Measurements from ENCODE around the gene SPIC. TPM values are rescaled to one million over a fixed set of nuclear protein-coding genes. Genes with fewer than 3 reads are reported as not detected.
A peak's percentile ranks its signal among the peaks of the same experiment; 100 is the strongest.

The SPIC gene
- total RNA-seq, 2 experiments from 2014 or later: not detected

- ATAC-seq (no peak), DNase-seq (no peak)
- ChIA-PET POLR2A (no interaction called here), CTCF (no interaction called here)
- Mint-ChIP-seq H3K9me3 (ENCODE audit: insufficient read depth) (no peaks in the 10 kb centered on the region), H3K36me3 (ENCODE audit: low read depth) (no peaks in the 10 kb centered on the region), H3K27ac (no peak overlapping the region), H3K4me1 (ENCODE audit: low read depth) (no peaks in the 10 kb centered on the region), H3K4me3 (no peak overlapping the region), H3K27me3 (ENCODE audit: low read depth) (peaks cover 3% of the 10 kb centered on the region)
Measured at GRCh38 chr12:101480849-101481248, 5.7 kb downstream of the SPIC start.

GRCh38 chr12:101485021-101485420 is 9.9 kb downstream of the SPIC start:
- DNase-seq (no peak), ATAC-seq (no peak)
- Mint-ChIP-seq H3K27ac (no peak overlapping the region), H3K9me3 (ENCODE audit: insufficient read depth) (no peaks in the 10 kb centered on the region), H3K36me3 (ENCODE audit: low read depth) (no peaks in the 10 kb centered on the region), H3K4me1 (ENCODE audit: low read depth) (no peaks in the 10 kb centered on the region), H3K27me3 (ENCODE audit: low read depth) (peaks cover 14% of the 10 kb centered on the region), H3K4me3 (no peak overlapping the region)
- POLR2A ChIA-PET: interaction anchor here (0.6 kb wide), 1 partner anchor 285 kb away, joined by 3 read pairs; no protein-coding TSS in a partner anchor
- CTCF ChIA-PET: no interaction called here

- DNase-seq (no peak), ATAC-seq (no peak)
- Mint-ChIP-seq H3K9me3 (ENCODE audit: insufficient read depth) (no peaks in the 10 kb centered on the region), H3K27me3 (ENCODE audit: low read depth) (peaks cover 14% of the 10 kb centered on the region), H3K36me3 (ENCODE audit: low read depth) (no peaks in the 10 kb centered on the region), H3K4me1 (ENCODE audit: low read depth) (no peaks in the 10 kb centered on the region), H3K4me3 (no peak overlapping the region), H3K27ac (no peak overlapping the region)
- ChIA-PET POLR2A (no interaction called here), CTCF (no interaction called here)
Measured at GRCh38 chr12:101488469-101488868, 13.3 kb downstream of the SPIC start.

- no peak overlapping the region for H3K27ac Mint-ChIP-seq
- no peak for ATAC-seq
- ChIA-PET POLR2A (no interaction called here), CTCF (interaction anchor here (1.0 kb wide), 1 partner anchor 269 kb away, joined by 3 read pairs; no protein-coding TSS in a partner anchor)
- H3K4me3 Mint-ChIP-seq: no peak overlapping the region
- H3K9me3 Mint-ChIP-seq (ENCODE audit: insufficient read depth): no peaks in the 10 kb centered on the region
- no peaks in the 10 kb centered on the region for H3K4me1 Mint-ChIP-seq (ENCODE audit: low read depth)
- H3K27me3 Mint-ChIP-seq (ENCODE audit: low read depth): peaks cover 14% of the 10 kb centered on the region
- H3K36me3 Mint-ChIP-seq (ENCODE audit: low read depth): no peaks in the 10 kb centered on the region
- DNase-seq: peak; percentile 24
Measured at GRCh38 chr12:101490286-101490920, 15.3 kb downstream of the SPIC start.

GRCh38 chr12:101491329-101491728 is 16.2 kb downstream of the SPIC start:
- no peak for DNase-seq
- CTCF ChIA-PET: no interaction called here

GRCh38 chr12:101493556-101493955 is 18.4 kb downstream of the SPIC start:
- no peak for DNase-seq
- Mint-ChIP-seq H3K4me1 (ENCODE audit: low read depth) (no peaks in the 10 kb centered on the region), H3K4me3 (no peak overlapping the region), H3K27ac (no peak overlapping the region), H3K9me3 (ENCODE audit: insufficient read depth) (no peaks in the 10 kb centered on the region), H3K36me3 (ENCODE audit: low read depth) (no peaks in the 10 kb centered on the region), H3K27me3 (ENCODE audit: low read depth) (peaks cover 7% of the 10 kb centered on the region)
- ATAC-seq: no peak
- CTCF ChIA-PET: no interaction called here
- POLR2A ChIA-PET: no interaction called here

More at GRCh38 chr12:101491329-101491728, 16.2 kb downstream of the SPIC start:
- POLR2A ChIA-PET: no interaction called here
- Mint-ChIP-seq H3K4me3 (no peak overlapping the region), H3K27me3 (ENCODE audit: low read depth) (peaks cover 8% of the 10 kb centered on the region), H3K4me1 (ENCODE audit: low read depth) (no peaks in the 10 kb centered on the region), H3K36me3 (ENCODE audit: low read depth) (no peaks in the 10 kb centered on the region), H3K9me3 (ENCODE audit: insufficient read depth) (no peaks in the 10 kb centered on the region), H3K27ac (no peak overlapping the region)
- no peak for ATAC-seq

- DNase-seq (no peak), ATAC-seq (no peak)
- Mint-ChIP-seq H3K4me1 (ENCODE audit: low read depth) (no peaks in the 10 kb centered on the region), H3K4me3 (no peak overlapping the region), H3K27me3 (ENCODE audit: low read depth) (peaks cover 4% of the 10 kb centered on the region), H3K9me3 (ENCODE audit: insufficient read depth) (no peaks in the 10 kb centered on the region), H3K27ac (no peak overlapping the region), H3K36me3 (ENCODE audit: low read depth) (no peaks in the 10 kb centered on the region)
- CTCF ChIA-PET: no interaction called here
- POLR2A ChIA-PET: no interaction called here
Measured at GRCh38 chr12:101498252-101498651, 23.1 kb downstream of the SPIC start.

- peaks cover 4% of the 10 kb centered on the region for H3K27me3 Mint-ChIP-seq (ENCODE audit: low read depth)
- ATAC-seq (no peak), DNase-seq (no peak)
- POLR2A ChIA-PET: no interaction called here
- H3K4me3 Mint-ChIP-seq: no peak overlapping the region
- CTCF ChIA-PET: no interaction called here
- no peak overlapping the region for H3K27ac Mint-ChIP-seq
- no peaks in the 10 kb centered on the region for H3K9me3 Mint-ChIP-seq (ENCODE audit: insufficient read depth)
- no peaks in the 10 kb centered on the region for H3K36me3 Mint-ChIP-seq (ENCODE audit: low read depth)
- H3K4me1 Mint-ChIP-seq (ENCODE audit: low read depth): no peaks in the 10 kb centered on the region
Measured at GRCh38 chr12:101501410-101501995, 26.4 kb downstream of the SPIC start.

- no peaks in the 10 kb centered on the region for H3K9me3 Mint-ChIP-seq (ENCODE audit: insufficient read depth)
- H3K4me1 Mint-ChIP-seq (ENCODE audit: low read depth): no peaks in the 10 kb centered on the region
- DNase-seq (no peak), ATAC-seq (no peak)
- H3K27me3 Mint-ChIP-seq (ENCODE audit: low read depth): peaks cover 5% of the 10 kb centered on the region
- no peak overlapping the region for H3K4me3 Mint-ChIP-seq
- H3K36me3 Mint-ChIP-seq (ENCODE audit: low read depth): no peaks in the 10 kb centered on the region
- H3K27ac Mint-ChIP-seq: no peak overlapping the region
- ChIA-PET CTCF (no interaction called here), POLR2A (no interaction called here)
Measured at GRCh38 chr12:101521136-101521535, 46.0 kb downstream of the SPIC start.

GRCh38 chr12:101527682-101528081 is 52.5 kb downstream of the SPIC start:
- no peak for ATAC-seq
- no peaks in the 10 kb centered on the region for H3K9me3 Mint-ChIP-seq (ENCODE audit: insufficient read depth)
- no peak for DNase-seq
- H3K36me3 Mint-ChIP-seq (ENCODE audit: low read depth): no peaks in the 10 kb centered on the region
- no peak overlapping the region for H3K4me3 Mint-ChIP-seq
- H3K4me1 Mint-ChIP-seq (ENCODE audit: low read depth): no peaks in the 10 kb centered on the region
- peaks cover 3% of the 10 kb centered on the region for H3K27me3 Mint-ChIP-seq (ENCODE audit: low read depth)
- ChIA-PET POLR2A (no interaction called here), CTCF (no interaction called here)
- no peak overlapping the region for H3K27ac Mint-ChIP-seq

- Mint-ChIP-seq H3K27me3 (ENCODE audit: low read depth) (peaks cover 4% of the 10 kb centered on the region), H3K27ac (no peak overlapping the region), H3K4me3 (no peak overlapping the region), H3K36me3 (ENCODE audit: low read depth) (no peaks in the 10 kb centered on the region), H3K4me1 (ENCODE audit: low read depth) (no peaks in the 10 kb centered on the region), H3K9me3 (ENCODE audit: insufficient read depth) (no peaks in the 10 kb centered on the region)
- ATAC-seq (no peak), DNase-seq (no peak)
- ChIA-PET POLR2A (no interaction called here), CTCF (no interaction called here)
Measured at GRCh38 chr12:101536069-101536674, 61.0 kb downstream of the SPIC start.
